Measurements from ENCODE around the gene PAWR. TPM values are rescaled to one million over a fixed set of nuclear protein-coding genes. Genes with fewer than 3 reads are reported as not detected.

The PAWR gene
- total RNA-seq, 6 experiments from 2014 or later = 55.2 to 89.4 (median 70.5) TPM

GRCh38 chr12:79698966-79699365 is 8.2 kb upstream of the PAWR start:
- no peaks in the 10 kb centered on the region for H3K9me3 Mint-ChIP-seq
- no peak for TF ChIP-seq CTCF (IDR thresholded peaks at IDR 0.05)
- 0 out of 2 replicates have a peak, but pooled peaks cover 2% of the 10 kb centered on the region for H3K27me3 Mint-ChIP-seq (ENCODE audit: insufficient read depth)
- no peak overlapping the region for H3K27ac Mint-ChIP-seq
- no peak overlapping the region for H3K4me3 Mint-ChIP-seq
- no peaks in the 10 kb centered on the region for H3K36me3 Mint-ChIP-seq (ENCODE audit: low read depth)
- peaks cover 6% of the 10 kb centered on the region; the same call in 1 of the 2 replicates for H3K4me1 Mint-ChIP-seq (ENCODE audit: low read depth)
- DNase-seq = no peak

GRCh38 chr12:79696416-79696815 is 5.7 kb upstream of the PAWR start:
- Mint-ChIP-seq H3K36me3 (ENCODE audit: low read depth) (no peaks in the 10 kb centered on the region), H3K9me3 (no peaks in the 10 kb centered on the region), H3K27me3 (ENCODE audit: insufficient read depth) (no peaks in the 10 kb centered on the region), H3K4me1 (ENCODE audit: low read depth) (peaks cover 29% of the 10 kb centered on the region), H3K4me3 (no peak overlapping the region), H3K27ac (no peak overlapping the region)
- TF ChIP-seq CTCF (IDR thresholded peaks at IDR 0.05) = no peak
- DNase-seq = no peak

GRCh38 chr12:79692860-79693577 is 2.3 kb upstream of the PAWR start:
- no peaks in the 10 kb centered on the region for H3K9me3 Mint-ChIP-seq
- DNase-seq = no peak

GRCh38 chr12:79691511-79692248 is 916 bp upstream of the PAWR start:
- peak; percentile 34 for DNase-seq
- Mint-ChIP-seq H3K36me3 (ENCODE audit: low read depth) (peaks cover 10% of the 10 kb centered on the region; the same call in 1 of the 2 replicates), H3K4me1 (ENCODE audit: low read depth) (peaks cover 51% of the 10 kb centered on the region), H3K4me3 (peak overlapping the region; percentile 86), H3K9me3 (no peaks in the 10 kb centered on the region), H3K27ac (peak overlapping the region; percentile 88), H3K27me3 (ENCODE audit: insufficient read depth) (no peaks in the 10 kb centered on the region)
- TF ChIP-seq CTCF (IDR thresholded peaks at IDR 0.05) = no peak

More at GRCh38 chr12:79692860-79693577, 2.3 kb upstream of the PAWR start:
- Mint-ChIP-seq H3K4me1 (ENCODE audit: low read depth) (peaks cover 38% of the 10 kb centered on the region), H3K27ac (peak overlapping the region; percentile 88), H3K4me3 (peak overlapping the region; percentile 86), H3K27me3 (ENCODE audit: insufficient read depth) (no peaks in the 10 kb centered on the region), H3K36me3 (ENCODE audit: low read depth) (peaks cover 4% of the 10 kb centered on the region; the same call in 1 of the 2 replicates)
- TF ChIP-seq CTCF (IDR thresholded peaks at IDR 0.05) = no peak

GRCh38 chr12:79690142-79690637 is 574 bp downstream of the PAWR start:
- Mint-ChIP-seq H3K4me3 (peak overlapping the region; percentile 91), H3K4me1 (ENCODE audit: low read depth) (peaks cover 66% of the 10 kb centered on the region), H3K27ac (peak overlapping the region; percentile 79), H3K9me3 (no peaks in the 10 kb centered on the region), H3K36me3 (ENCODE audit: low read depth) (peaks cover 10% of the 10 kb centered on the region; the same call in 1 of the 2 replicates), H3K27me3 (ENCODE audit: insufficient read depth) (no peaks in the 10 kb centered on the region)
- DNase-seq = peak; percentile 22
- TF ChIP-seq CTCF (IDR thresholded peaks at IDR 0.05) = no peak; the same call in 1 of the 2 replicates
